Thoracic aorta (tissue), 2 donors: ENCODE data around the gene KCNK18. TPM values are rescaled to one million over a fixed set of nuclear protein-coding genes. Genes with fewer than 3 reads are reported as not detected.

Experiments
- ATAC-seq: fragments of 150-250 bp; one replicate; pipeline ENCODE4 v1.8.0; 2017; ENCODE audit warnings: low read depth; ENCODE audit not compliant: insufficient number of reproducible peaks, low FRiP score
- DNase-seq: peaks from one replicate; pipeline ENCODE4 v3.0.0-alpha.2; 2020; ENCODE audit warnings: low spot score
- H3K27ac ChIP-seq, 2 donors: fragments of 200-600 bp; sonication (generic); 1 replicate in 1 of 2; 2 replicates in 1 of 2; pipeline ENCODE4 v1.5.1; 2016; ENCODE audit warnings: mild to moderate bottlenecking in 2 of 2, moderate library complexity in 2 of 2
- H3K27me3 ChIP-seq: fragments of 200-600 bp; sonication (generic); replicated peaks from 2 replicates; pipeline ENCODE4 v1.6.0; 2016; ENCODE audit warnings: mild to moderate bottlenecking; ENCODE audit not compliant: insufficient read depth
- H3K36me3 ChIP-seq: fragments of 200-600 bp; sonication (generic); one replicate; pipeline ENCODE4 v1.5.1; 2016
- H3K4me1 ChIP-seq, 2 donors: fragments of 200-600 bp; sonication (generic); 1 replicate in 1 of 2; 2 replicates in 1 of 2; pipeline versions ENCODE4 v1.5.1 to v1.6.0; 2016; ENCODE audit warnings: low read depth in 2 of 2, mild to moderate bottlenecking in 1 of 2; ENCODE audit not compliant: control insufficient read depth in 1 of 2
- H3K4me3 ChIP-seq: fragments of 200-600 bp; sonication (generic); 2 replicates; pipeline ENCODE4 v1.5.1; 2016; ENCODE audit warnings: mild to moderate bottlenecking
- H3K9me3 ChIP-seq: fragments of 200-600 bp; sonication (generic); 2 replicates; pipeline ENCODE4 v1.5.1; 2016
- total RNA-seq, 2 donors: library from RNA; depleted of rRNA; stranded (reverse); fragments of >200 nt; gene quantifications; one replicate each; pipeline versions ENCODE4 v1.1.0 to v1.2.3, GENCODE V29; 2016
- TF ChIP-seq, protein P1 (sequence below): fragments of 200-600 bp; sonication (generic); IDR thresholded peaks from one replicate; pipeline ENCODE4 v1.5.1; 2019; ENCODE audit warnings: antibody characterized with exemption

The KCNK18 gene
- total RNA-seq, 2 donors from 2014 or later: not detected

DNA sequence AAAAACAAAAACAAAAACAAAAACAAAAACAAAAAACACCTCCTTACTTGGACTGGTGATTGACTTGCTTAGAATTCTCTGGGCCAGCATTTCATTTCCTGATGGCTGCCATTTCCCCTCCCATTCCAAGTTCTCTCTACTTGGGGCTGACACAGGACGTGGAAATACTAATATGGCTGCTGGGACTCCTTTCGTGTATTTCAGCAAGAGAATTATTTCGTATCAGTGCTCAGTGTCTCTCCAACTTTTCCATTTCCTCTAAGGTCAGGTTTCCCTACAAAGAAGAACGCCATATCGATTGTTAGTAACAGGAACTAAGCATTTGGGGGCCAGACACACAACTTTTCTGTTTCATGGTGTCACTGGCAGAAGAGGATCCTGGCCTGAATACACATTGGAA lies 36.7 kb upstream of the KCNK18 start:
- Histone ChIP-seq H3K4me3 (no peak overlapping the region), H3K36me3 (no peaks in the 10 kb centered on the region), H3K4me1 (peaks cover 20 to 26% of the 10 kb centered on the region in 2 donors), H3K9me3 (no peaks in the 10 kb centered on the region), H3K27ac (no peak overlapping the region), H3K27me3 (peaks cover 44% of the 10 kb centered on the region)
- no peak for DNase-seq
- no peak for ATAC-seq
- TF ChIP-seq, protein P1, sequence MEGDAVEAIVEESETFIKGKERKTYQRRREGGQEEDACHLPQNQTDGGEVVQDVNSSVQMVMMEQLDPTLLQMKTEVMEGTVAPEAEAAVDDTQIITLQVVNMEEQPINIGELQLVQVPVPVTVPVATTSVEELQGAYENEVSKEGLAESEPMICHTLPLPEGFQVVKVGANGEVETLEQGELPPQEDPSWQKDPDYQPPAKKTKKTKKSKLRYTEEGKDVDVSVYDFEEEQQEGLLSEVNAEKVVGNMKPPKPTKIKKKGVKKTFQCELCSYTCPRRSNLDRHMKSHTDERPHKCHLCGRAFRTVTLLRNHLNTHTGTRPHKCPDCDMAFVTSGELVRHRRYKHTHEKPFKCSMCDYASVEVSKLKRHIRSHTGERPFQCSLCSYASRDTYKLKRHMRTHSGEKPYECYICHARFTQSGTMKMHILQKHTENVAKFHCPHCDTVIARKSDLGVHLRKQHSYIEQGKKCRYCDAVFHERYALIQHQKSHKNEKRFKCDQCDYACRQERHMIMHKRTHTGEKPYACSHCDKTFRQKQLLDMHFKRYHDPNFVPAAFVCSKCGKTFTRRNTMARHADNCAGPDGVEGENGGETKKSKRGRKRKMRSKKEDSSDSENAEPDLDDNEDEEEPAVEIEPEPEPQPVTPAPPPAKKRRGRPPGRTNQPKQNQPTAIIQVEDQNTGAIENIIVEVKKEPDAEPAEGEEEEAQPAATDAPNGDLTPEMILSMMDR: no peak

DNA sequence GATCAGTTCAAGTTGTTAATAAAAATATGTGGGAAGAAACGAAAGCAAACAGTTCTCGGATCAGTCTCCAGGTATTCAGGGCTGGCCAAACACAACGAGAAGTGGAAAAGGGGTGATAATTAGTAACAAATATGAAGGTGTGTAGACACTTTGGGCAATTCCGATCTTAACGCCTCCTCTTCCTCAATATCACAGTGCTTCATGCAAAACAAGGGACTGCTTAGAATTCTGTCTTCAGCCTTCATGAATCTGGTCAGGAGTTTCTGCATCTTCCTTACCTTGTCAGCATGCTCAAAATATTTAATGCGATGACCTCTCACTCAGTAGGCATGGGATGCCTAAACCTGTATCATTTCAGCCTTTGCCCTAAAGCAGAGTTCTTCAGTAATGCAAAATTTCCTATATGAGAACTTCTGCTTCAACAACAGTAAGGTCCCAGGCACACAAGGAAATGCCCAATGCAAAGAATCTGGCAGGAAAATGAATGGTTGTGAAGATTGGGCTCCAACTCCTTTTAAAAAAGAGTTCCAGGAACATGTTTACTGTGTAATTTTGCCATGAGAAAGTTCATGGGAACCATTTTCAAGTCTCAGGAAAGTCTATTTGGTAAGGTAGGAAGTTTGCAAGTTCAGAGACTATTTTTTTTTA lies 35.8 kb upstream of the KCNK18 start:
- peaks cover 51% of the 10 kb centered on the region for H3K27me3 ChIP-seq
- TF ChIP-seq, protein P1: no peak
- no peaks in the 10 kb centered on the region for H3K36me3 ChIP-seq
- ATAC-seq (no peak), DNase-seq (no peak)
- no peak overlapping the region for H3K27ac ChIP-seq
- no peaks in the 10 kb centered on the region for H3K9me3 ChIP-seq
- H3K4me1 ChIP-seq: peaks cover 22 to 28% of the 10 kb centered on the region in 2 donors
- no peak overlapping the region for H3K4me3 ChIP-seq

DNA sequence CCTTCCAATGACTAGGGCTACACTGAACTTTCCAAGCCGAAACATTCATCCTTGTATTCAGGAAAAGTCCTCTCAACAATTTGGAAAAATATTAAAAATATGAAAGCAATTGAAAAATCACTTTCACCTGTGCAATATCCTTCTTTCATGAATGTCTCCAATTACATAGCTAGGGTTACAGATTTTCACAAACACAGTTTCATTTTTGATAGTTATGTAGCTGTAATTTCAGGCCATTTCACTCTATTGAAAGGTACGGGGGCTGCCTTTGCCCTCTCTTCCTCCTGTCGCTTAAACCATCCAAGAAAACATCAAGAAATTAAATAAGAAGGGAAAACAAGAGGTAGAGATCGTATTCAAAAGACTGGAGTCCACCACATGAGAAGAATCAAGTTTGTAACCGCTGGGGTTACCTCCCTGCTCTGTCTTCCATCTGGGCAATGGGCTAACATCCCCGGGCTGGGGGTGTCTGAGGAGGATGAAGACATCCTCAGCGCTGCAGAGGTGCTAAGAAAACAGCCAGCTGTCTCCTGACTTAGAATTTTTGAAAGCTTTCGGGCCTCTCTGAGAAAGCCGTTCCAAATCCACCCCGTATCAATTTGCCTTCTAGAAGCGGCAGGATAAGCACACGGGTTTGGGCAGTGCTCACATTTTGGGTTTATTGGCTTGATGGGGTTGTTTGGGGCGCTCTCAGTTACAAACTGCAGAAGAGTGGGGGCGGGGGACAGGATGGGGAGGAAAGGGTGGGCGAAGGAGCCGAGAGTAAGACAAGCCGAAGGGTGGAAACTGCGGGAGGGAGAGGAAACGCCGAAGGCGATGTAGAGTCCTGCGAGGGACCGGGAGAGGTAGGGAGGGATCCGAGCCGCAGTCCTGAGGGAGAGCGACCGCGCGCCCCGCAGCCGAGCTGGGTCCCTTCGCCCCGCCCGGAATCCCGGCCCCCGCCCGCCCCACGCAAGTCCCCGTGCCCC lies 34.9 kb upstream of the KCNK18 start:
- ATAC-seq: no peak
- no peak overlapping the region for H3K27ac ChIP-seq
- H3K36me3 ChIP-seq: no peaks in the 10 kb centered on the region
- H3K9me3 ChIP-seq: no peaks in the 10 kb centered on the region
- peaks cover 22 to 31% of the 10 kb centered on the region in 2 donors for H3K4me1 ChIP-seq
- TF ChIP-seq, protein P1: no peak
- peaks cover 53% of the 10 kb centered on the region for H3K27me3 ChIP-seq
- H3K4me3 ChIP-seq: peak overlapping the region; percentile 41
- DNase-seq: no peak

DNA sequence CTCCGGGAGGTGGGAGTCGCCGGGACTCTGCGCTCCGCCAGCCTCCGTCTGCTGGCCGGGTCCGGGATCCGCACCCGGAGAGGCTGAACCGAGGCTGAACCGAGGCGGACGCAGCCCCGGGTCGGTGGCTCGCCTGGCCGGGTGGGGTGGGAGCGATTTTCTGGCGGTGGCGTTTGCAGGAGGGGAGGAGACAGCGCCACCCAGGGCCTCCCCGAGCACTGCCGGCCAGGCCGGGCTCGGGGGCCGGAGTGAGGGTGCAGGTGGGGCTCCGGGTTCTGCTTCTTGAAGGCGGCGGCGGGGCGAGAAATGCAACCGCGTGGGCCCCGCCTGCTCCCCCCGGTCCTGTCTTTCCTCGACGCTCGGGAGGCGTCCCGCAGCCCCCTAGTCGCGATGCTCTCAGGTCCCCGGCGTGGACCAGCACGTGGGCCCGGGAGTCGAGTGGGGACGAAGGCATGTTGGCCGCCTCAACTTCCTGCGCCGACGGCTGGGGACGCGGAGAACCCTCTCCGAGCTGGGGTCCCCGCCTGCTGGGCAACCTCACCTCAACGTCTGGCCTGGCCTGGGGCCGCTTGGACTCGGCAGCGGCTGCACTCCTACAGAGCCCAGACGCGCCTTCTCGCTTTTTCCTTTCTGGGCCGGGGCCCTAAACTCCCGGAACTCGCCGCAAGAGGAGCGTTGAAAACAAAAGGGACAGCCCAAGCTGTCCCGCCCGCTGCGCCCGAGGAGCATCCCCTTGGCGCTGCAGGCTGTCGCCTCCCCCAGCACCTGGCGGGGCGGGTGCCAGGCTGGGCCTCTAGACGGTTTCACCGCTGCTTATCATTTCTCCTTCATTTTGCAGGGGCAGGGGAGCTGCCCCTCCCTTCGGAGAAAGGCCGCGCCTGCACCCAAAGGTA lies 34.0 kb upstream of the KCNK18 start:
- Histone ChIP-seq H3K27me3 (peaks cover 53% of the 10 kb centered on the region), H3K4me1 (peaks cover 27 to 39% of the 10 kb centered on the region in 2 donors), H3K9me3 (no peaks in the 10 kb centered on the region), H3K27ac (no peak overlapping the region), H3K4me3 (peak overlapping the region; percentile 41), H3K36me3 (no peaks in the 10 kb centered on the region)
- TF ChIP-seq, protein P1: no peak
- ATAC-seq: no peak
- DNase-seq: no peak
